ENCODE results near the gene SEMA5B.

- TF ChIP-seq CTCF (IDR thresholded peaks at IDR 0.05), result no peak
- no peak for TF ChIP-seq POLR2A (IDR thresholded peaks at IDR 0.05)
These were observed 37.5 kb downstream of the SEMA5B start for GRCh38 chr3:122989856-122990575.
